GM21717 (cell line): ENCODE results near the gene CHSY1.

Experiments
- ATAC-seq: cut with Tn5 transposase; IDR thresholded peaks from one replicate; pipeline ENCODE4 v1.9.1; 2021; ENCODE audit warnings: mild to moderate bottlenecking, moderate library complexity; ENCODE audit not compliant: unreplicated experiment

CHSY1 gene

GRCh38 chr15:101269479-101270223 is 17.8 kb upstream of the CHSY1 start:
- no peak for ATAC-seq

DNA sequence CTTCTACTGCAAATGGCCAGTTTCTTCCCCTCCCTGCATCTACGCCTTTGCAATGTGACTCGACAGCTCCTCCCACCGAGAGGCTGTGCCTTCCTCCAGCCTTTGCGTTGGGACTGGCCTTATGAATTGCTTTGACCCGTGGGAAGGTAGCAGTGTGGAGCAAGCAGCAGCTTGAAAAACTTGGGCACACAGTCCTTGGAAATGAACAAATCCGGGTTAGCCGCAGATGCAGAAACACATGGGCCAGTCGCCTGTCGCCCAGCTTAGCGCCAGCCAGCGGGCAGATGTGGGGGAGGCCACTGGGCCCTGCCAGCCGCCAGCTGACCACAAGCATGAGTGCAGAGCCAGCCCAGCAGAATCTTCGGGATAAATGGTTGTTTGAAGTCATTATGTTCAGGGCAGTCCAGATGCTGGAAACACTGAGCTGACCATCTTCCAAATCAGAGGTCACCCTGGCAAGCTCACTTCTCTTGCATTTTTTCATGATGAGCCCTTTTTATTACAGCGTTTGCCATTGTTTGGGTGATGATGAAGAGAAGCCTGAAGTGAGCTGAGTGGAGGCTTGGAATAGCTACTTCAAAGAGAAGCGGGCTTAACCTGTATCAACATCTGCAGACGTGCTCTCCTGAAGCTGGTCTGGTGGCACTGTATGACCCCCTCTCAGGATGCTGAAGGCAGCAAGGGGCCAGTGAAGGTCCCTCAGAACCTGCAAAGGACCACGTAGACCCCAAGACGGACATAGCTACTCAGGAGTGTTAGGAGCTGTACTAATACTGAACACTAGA is 15.7 kb upstream of the CHSY1 start:
- ATAC-seq, result no peak

GRCh38 chr15:101266787-101267186 is 14.9 kb upstream of the CHSY1 start:
- ATAC-seq, result no peak

- no peak for ATAC-seq
Observed at GRCh38 chr15:101266034-101266433, 14.2 kb upstream of the CHSY1 start.

GRCh38 chr15:101264911-101265641 is 13.2 kb upstream of the CHSY1 start:
- no peak for ATAC-seq

DNA sequence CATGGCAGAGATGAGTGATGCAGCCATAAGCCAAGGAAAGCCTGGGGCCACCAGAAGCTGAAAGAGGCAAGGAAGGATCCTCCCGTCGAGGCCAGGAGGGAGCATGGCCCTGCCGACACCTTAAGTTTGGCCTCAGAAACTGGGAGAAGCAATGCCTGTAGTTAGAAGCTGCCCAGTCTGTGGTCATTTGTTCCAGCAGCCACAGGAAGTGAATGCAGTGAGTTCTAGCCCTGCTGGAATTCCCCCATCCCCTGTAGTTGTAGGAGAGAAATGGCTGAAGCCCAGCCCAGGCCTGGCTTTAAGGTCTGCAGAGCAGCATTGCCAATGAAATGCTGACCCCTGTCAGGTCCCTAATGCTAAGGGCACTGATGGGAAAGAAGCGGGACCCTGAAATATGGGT is 12.2 kb upstream of the CHSY1 start:
- no peak for ATAC-seq

- no peak for ATAC-seq
Observed at GRCh38 chr15:101262551-101262950, 10.7 kb upstream of the CHSY1 start.

DNA sequence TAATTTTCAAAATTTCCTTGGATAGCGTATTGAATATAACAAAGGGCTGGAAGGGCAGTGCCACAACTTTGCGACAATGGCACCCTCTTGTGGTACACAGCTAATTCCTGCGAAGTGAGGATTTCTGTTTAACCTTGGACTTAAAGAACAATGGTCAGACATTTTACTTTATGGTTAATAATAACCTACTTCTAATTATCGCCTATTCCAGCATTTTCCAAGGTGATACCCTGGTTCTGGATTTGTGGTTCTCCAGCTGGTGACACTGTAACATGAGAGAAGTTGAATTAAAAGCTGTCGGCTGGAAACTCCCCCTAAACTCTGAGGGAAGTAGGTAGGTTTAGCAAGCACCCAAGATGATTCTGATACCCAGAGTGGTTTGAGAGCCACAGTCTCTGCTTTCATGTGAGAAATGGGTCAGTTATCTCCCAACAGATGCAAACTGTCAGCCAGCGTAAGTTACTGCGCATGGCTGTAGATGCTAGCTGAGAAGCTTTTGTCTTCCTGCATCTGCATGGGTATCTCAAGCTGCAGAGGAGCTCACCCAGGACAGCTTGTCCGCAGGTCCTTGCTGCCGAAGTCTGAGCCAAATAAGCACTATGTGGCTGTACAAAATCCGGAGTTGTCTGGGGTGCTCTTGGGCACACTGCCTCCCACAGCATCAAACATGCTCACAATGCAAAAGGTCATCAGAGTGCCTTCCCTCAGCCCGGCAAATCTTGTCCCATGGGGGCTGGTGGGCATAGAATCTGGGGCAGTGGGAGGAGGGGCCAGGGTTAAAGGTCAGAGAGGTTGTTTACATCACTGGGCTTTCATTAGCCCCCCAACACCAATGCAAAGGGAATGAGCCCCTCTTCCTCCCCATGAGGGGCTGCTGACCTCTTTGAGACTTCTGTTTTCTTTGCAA is 6.6 kb upstream of the CHSY1 start:
- ATAC-seq, result no peak

DNA sequence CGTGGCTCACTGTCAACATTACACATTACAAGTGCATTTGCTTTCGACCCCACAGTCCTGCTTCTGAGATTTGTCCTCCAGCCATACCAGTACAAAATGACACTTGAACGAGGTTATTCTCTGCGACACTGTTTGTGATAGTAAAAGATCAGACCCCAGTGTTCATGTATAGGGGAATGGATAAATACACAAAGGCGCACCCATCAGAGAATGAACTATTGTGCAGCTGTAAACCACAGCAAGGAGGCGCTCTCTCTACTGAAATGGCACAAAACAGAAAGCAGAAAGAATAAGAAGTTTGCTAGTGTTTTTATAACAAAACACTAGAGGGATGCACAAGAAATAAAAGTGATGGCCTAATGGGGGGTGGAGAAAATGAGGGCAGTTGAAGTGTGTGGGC is 4.9 kb upstream of the CHSY1 start:
- no peak for ATAC-seq

- no peak for ATAC-seq
Observed at GRCh38 chr15:101255615-101256241, 3.9 kb upstream of the CHSY1 start.

GRCh38 chr15:101255051-101255395 is 3.2 kb upstream of the CHSY1 start:
- no peak for ATAC-seq

DNA sequence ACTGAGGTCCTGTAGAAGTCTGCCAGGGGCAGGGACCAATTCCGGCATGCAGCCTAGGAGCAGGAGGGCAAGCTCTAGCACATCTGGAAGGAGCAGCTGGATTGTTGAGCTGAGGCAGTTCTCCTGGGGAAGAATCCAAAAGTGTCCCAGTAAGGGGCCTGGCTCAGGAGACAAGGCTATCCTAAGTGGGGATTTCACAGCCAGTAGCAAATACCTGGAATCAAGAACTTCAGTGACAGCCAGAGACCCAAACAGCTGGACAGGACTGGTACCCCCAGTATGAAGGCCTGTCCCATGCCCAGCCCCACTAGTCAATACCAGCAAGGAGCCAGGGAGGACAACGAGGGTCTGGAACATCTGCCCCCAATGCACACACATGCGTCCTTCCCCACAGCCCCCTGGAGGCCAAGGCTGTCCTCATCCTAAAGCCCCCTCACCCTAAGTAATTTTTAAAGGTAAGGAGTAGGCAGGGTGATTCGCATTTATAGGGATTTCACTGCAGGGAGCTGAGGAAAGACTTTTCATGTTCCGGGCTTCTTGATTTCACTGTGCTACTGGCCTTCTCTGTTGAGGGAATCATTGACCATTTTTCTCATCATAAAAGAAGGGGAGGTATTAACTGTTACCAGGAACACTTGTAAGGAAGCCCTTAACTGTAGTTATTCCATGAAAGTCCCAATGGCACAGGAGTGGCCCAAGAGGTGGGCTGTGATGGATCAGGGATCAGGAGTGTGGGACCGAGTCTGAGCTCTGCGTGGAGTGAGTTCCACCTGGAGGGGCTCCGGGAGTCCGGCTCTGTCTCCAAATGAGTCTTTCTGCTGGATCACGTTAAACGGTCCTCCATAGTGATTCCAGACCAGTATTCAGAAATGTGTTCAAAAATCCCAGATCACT is 2.6 kb upstream of the CHSY1 start:
- no peak for ATAC-seq

GRCh38 chr15:101252836-101253235 is 988 bp upstream of the CHSY1 start:
- no peak for ATAC-seq

GRCh38 chr15:101250873-101251829 is 697 bp downstream of the CHSY1 start:
- ATAC-seq, result peak; percentile 20

GRCh38 chr15:101250341-101250831 is 1.5 kb downstream of the CHSY1 start:
- no peak for ATAC-seq

- ATAC-seq, result no peak
Observed at GRCh38 chr15:101248274-101248673, 3.6 kb downstream of the CHSY1 start.

- ATAC-seq, result no peak
Observed at GRCh38 chr15:101246824-101247745, 4.8 kb downstream of the CHSY1 start.
